RWPE2 (cell line): ENCODE results near the gene MINDY3.
"Not testable (repeated sequence)": the region's sequence is repeated elsewhere in the genome, so short reads cannot be mapped to it uniquely, and the experiment has no call there.

Experiments
- ATAC-seq: fragments of 200-7000 bp; cut with Tn5 transposase; 3 replicates; pipeline ENCODE4 v1.9.1; 2021; ENCODE audit warnings: low read depth
- DNase-seq: peaks from one replicate; pipeline ENCODE4 v3.0.0-alpha.2; 2020; ENCODE audit warnings: low spot score
- H3K27ac ChIP-seq: fragments of 450-650 bp; 2 replicates; pipeline ENCODE4 v1.5.1; 2017; ENCODE audit warnings: mild to moderate bottlenecking; ENCODE audit not compliant: poor library complexity, severe bottlenecking
- H3K27me3 ChIP-seq: fragments of 250-450 bp; sonication (Bioruptor Pico); 2 replicates; pipeline ENCODE4 v1.5.1; 2021; ENCODE audit warnings: mild to moderate bottlenecking, moderate library complexity; ENCODE audit not compliant: insufficient read depth, poor library complexity, severe bottlenecking
- H3K36me3 ChIP-seq: fragments of 250-450 bp; sonication (Bioruptor Pico); 2 replicates; pipeline ENCODE4 v1.5.1; 2020; ENCODE audit warnings: low read depth, mild to moderate bottlenecking, moderate library complexity
- H3K4me1 ChIP-seq: fragments of 250-450 bp; sonication (Bioruptor Pico); 2 replicates; pipeline ENCODE4 v1.5.1; 2021; ENCODE audit warnings: mild to moderate bottlenecking, moderate library complexity; ENCODE audit not compliant: insufficient read depth, poor library complexity, severe bottlenecking
- H3K4me3 ChIP-seq: fragments of 250-450 bp; sonication (Bioruptor Pico); 2 replicates; pipeline ENCODE4 v1.5.1; 2021; ENCODE audit warnings: mild to moderate bottlenecking, moderate library complexity; ENCODE audit not compliant: severe bottlenecking
- H3K9me3 ChIP-seq: fragments of 250-450 bp; sonication (Bioruptor Pico); 2 replicates; pipeline ENCODE4 v1.5.1; 2021; ENCODE audit warnings: mild to moderate bottlenecking, moderate library complexity; ENCODE audit not compliant: severe bottlenecking
- TF ChIP-seq, protein P1 (sequence below): fragments of 450-650 bp; IDR thresholded peaks from one replicate; pipeline ENCODE4 v1.5.1; 2017; ENCODE audit warnings: mild to moderate bottlenecking, moderate library complexity; ENCODE audit not compliant: poor library complexity, severe bottlenecking

MINDY3 gene

GRCh38 chr10:15884447-15884846 lies 24.1 kb upstream of the MINDY3 start:
- no peak overlapping the region for H3K27ac ChIP-seq
- TF ChIP-seq, protein P1, sequence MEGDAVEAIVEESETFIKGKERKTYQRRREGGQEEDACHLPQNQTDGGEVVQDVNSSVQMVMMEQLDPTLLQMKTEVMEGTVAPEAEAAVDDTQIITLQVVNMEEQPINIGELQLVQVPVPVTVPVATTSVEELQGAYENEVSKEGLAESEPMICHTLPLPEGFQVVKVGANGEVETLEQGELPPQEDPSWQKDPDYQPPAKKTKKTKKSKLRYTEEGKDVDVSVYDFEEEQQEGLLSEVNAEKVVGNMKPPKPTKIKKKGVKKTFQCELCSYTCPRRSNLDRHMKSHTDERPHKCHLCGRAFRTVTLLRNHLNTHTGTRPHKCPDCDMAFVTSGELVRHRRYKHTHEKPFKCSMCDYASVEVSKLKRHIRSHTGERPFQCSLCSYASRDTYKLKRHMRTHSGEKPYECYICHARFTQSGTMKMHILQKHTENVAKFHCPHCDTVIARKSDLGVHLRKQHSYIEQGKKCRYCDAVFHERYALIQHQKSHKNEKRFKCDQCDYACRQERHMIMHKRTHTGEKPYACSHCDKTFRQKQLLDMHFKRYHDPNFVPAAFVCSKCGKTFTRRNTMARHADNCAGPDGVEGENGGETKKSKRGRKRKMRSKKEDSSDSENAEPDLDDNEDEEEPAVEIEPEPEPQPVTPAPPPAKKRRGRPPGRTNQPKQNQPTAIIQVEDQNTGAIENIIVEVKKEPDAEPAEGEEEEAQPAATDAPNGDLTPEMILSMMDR, result no peak
- H3K9me3 ChIP-seq, result no peaks in the 10 kb centered on the region
- no peak overlapping the region for H3K4me3 ChIP-seq
- ATAC-seq (no peak), DNase-seq (no peak)
- no peaks in the 10 kb centered on the region for H3K36me3 ChIP-seq
- no peaks in the 10 kb centered on the region for H3K27me3 ChIP-seq
- no peaks in the 10 kb centered on the region for H3K4me1 ChIP-seq

- DNase-seq (no peak), ATAC-seq (no peak)
- H3K27ac ChIP-seq, result no peak overlapping the region
- no peak overlapping the region for H3K4me3 ChIP-seq
- H3K4me1 ChIP-seq, result no peaks in the 10 kb centered on the region
- H3K36me3 ChIP-seq, result no peaks in the 10 kb centered on the region
- H3K27me3 ChIP-seq, result no peaks in the 10 kb centered on the region
- TF ChIP-seq, protein P1, result no peak
- H3K9me3 ChIP-seq, result no peaks in the 10 kb centered on the region
Observed at GRCh38 chr10:15881542-15881941, 21.2 kb upstream of the MINDY3 start.

DNA sequence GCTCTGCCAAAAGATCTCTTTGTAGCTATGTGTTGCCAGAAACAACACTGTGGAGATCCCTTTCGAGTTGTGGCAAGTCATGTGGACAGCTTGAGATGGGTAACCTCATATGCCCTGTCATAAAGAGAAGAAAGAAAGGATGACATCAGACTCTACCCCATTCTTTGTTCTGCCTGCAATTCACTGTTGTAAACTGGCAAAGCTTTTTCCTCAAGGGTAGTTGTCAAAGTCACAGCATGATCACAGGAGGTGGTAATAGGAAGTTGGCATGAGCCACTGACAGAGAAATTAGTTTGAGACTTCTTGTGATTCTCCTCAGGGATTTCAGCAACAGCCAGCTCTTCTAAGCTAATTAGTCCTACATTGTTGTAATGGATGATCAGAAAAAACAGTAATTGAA lies 19.4 kb upstream of the MINDY3 start:
- TF ChIP-seq, protein P1, result no peak
- 0 out of 3 replicates have a peak, but pooled peaks have one; percentile 14 for ATAC-seq
- Histone ChIP-seq H3K27ac (no peak overlapping the region), H3K27me3 (no peaks in the 10 kb centered on the region), H3K36me3 (no peaks in the 10 kb centered on the region), H3K4me1 (no peaks in the 10 kb centered on the region), H3K4me3 (no peak overlapping the region), H3K9me3 (no peaks in the 10 kb centered on the region)
- no peak for DNase-seq

DNA sequence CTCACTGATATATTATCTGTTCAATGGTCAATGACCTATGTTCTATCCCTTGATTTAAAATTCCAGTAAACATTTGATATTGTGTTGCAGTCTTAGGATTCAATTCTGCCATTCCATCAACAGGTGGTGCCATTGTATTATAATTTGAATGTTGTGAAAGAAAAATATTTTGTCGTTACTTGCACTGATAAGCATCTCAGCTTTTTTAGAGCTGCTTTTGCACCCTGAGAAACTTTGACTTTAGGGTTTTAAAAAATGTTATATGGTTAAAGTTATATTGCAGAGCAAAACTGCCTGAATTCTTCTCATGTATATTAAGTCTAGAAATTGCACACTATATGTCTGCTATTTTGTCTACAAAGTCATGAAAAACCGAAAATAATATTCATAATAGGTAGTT lies 18.8 kb upstream of the MINDY3 start:
- H3K9me3 ChIP-seq, result no peaks in the 10 kb centered on the region
- no peaks in the 10 kb centered on the region for H3K27me3 ChIP-seq
- no peaks in the 10 kb centered on the region for H3K4me1 ChIP-seq
- no peaks in the 10 kb centered on the region for H3K36me3 ChIP-seq
- TF ChIP-seq, protein P1, result peak; percentile 78
- DNase-seq (no peak), ATAC-seq (0 out of 3 replicates have a peak, but pooled peaks have one; percentile 29)
- H3K27ac ChIP-seq, result no peak overlapping the region
- H3K4me3 ChIP-seq, result no peak overlapping the region

DNA sequence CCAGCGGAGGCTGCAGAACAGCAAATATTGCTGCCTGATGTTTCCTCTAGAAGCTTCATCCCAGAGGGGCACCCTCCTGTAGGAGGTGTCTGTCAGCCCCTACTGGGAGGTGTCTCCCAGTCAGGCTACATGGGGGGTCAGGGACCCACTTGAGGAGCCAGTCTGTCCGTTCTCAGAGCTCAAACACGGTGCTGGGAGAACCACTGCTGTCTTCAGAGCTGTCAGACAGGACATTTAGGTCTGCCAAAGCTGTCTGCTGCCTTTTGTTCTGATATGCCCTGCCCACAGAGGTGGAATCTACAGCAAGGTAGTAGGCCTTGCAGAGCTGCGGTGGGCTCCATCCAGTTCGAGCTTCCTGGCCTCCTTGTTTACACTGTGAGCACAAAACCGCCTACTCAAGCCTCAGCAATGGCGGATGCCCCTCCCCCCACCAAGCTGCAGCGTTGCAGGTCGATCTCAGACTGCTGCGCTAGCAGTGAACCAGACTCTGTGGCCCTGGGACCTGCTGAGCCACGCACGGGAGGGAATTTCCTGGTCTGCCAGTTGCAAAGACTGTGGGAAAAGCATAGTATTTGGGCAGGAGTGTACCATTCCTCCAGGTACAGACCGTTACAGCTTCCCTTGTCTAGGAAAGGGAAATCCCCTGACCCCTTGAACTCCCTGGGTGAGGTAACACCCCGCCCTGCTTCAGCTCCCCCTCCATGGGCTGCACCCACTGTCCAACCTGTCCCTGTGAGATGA lies 17.7 kb upstream of the MINDY3 start:
- no peak overlapping the region for H3K27ac ChIP-seq
- TF ChIP-seq, protein P1, result no peak
- H3K27me3 ChIP-seq, result no peaks in the 10 kb centered on the region
- H3K4me1 ChIP-seq, result no peaks in the 10 kb centered on the region
- no peaks in the 10 kb centered on the region for H3K36me3 ChIP-seq
- peak; percentile 17; the same call in 1 of the 3 replicates for ATAC-seq
- no peak for DNase-seq
- no peak overlapping the region for H3K4me3 ChIP-seq
- H3K9me3 ChIP-seq, result no peaks in the 10 kb centered on the region

- not testable (repeated sequence) for H3K4me3 ChIP-seq, H3K27me3 ChIP-seq, H3K27ac ChIP-seq, H3K9me3 ChIP-seq, ATAC-seq, H3K4me1 ChIP-seq, H3K36me3 ChIP-seq, DNase-seq
Observed at GRCh38 chr10:15876274-15876673, 16.0 kb upstream of the MINDY3 start.

DNA sequence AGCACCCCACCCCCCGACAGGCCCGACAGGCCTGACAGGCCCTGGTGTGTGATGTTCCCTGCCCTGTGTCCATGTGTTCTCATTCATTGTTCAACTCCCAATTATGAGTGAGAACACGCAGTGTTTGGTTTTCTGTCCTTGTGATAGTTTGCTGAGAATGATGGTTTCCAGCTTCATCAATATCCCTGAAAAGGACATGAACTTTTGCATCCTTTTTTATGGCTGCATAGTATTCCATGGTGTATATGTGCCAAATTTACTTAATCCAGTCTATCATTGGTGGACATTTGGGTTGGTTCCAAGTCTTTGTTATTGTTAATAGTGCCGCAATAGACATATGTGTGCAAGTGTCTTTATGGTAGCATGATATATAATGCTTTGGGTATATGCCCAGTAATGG lies 12.3 kb upstream of the MINDY3 start:
- H3K27me3 ChIP-seq, H3K4me3 ChIP-seq, H3K36me3 ChIP-seq, H3K27ac ChIP-seq, H3K9me3 ChIP-seq, ATAC-seq, H3K4me1 ChIP-seq, DNase-seq: not testable (repeated sequence)
